K562 treated with DMSO at 1 percent for 12 hours (cell line): Measurements from ENCODE around the gene PLEKHM2. TPM values are rescaled to one million over a fixed set of nuclear protein-coding genes. Genes with fewer than 3 reads are reported as not detected.

Source experiments
- total RNA-seq: library from RNA; unstranded; fragments of 300-600 nt; gene quantifications from 2 replicates; pipeline ENCODE4 v1.2.3, GENCODE V29; 2022; ENCODE audit not compliant: insufficient read depth

The PLEKHM2 gene, protein sequence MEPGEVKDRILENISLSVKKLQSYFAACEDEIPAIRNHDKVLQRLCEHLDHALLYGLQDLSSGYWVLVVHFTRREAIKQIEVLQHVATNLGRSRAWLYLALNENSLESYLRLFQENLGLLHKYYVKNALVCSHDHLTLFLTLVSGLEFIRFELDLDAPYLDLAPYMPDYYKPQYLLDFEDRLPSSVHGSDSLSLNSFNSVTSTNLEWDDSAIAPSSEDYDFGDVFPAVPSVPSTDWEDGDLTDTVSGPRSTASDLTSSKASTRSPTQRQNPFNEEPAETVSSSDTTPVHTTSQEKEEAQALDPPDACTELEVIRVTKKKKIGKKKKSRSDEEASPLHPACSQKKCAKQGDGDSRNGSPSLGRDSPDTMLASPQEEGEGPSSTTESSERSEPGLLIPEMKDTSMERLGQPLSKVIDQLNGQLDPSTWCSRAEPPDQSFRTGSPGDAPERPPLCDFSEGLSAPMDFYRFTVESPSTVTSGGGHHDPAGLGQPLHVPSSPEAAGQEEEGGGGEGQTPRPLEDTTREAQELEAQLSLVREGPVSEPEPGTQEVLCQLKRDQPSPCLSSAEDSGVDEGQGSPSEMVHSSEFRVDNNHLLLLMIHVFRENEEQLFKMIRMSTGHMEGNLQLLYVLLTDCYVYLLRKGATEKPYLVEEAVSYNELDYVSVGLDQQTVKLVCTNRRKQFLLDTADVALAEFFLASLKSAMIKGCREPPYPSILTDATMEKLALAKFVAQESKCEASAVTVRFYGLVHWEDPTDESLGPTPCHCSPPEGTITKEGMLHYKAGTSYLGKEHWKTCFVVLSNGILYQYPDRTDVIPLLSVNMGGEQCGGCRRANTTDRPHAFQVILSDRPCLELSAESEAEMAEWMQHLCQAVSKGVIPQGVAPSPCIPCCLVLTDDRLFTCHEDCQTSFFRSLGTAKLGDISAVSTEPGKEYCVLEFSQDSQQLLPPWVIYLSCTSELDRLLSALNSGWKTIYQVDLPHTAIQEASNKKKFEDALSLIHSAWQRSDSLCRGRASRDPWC
- 54.4 and 81.6 TPM in 2 replicates for total RNA-seq

DNA sequence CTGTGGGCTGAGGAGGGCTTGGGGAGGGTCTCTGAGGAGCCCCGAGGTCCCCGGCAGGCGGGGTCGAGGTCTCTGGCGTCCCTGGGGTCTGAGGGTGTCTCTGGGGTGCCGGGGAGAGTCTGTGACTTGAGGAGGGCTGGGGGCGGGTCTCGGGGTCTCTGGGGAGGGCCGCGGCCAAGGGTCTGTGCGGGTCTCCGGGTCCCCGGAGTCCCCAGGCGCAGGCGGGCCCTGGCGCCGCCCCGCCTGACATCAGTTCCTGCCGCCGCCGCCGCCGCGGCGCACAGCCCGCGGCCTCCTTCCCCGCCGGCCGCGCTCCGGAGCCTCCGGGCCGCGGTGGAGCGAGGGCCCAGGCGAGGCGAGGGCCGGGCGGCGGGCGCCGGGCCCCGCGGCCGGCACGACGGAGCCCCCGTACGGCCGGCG is at the start of gene PLEKHM2:
PLEKHM2 (plus strand) TSS at position 279 of the 420 bp plus-strand sequence. CDS start 239 bp downstream, outside the sequence.

GRCh38 chr1:15736038-15736891 is 52.1 kb downstream of the PLEKHM2 start, which contains the start of gene SLC25A34:
Gene SLC25A34, plus strand, starts transcription at chr1:15736258. Its CDS starts 228 bp downstream, at chr1:15736486.

GRCh38 chr1:15742339-15742801 is 58.2 kb downstream of the PLEKHM2 start, which contains the start of gene TMEM82:
Gene TMEM82, plus strand, starts transcription at chr1:15742499. Its CDS starts 61 bp downstream, at chr1:15742560.

GRCh38 chr1:15758343-15758931 is 74.3 kb downstream of the PLEKHM2 start, which contains the start of gene FBLIM1:
Gene FBLIM1, plus strand, starts transcription at chr1:15758795. Its CDS starts 6,189 bp downstream, at chr1:15764984.

Other genes starting within 250 kb of the PLEKHM2 start
- gene CTRC, start 245.9 kb upstream of the PLEKHM2 start, total RNA-seq = not detected in 2 replicates
- gene CELA2A, start 227.6 kb upstream of the PLEKHM2 start, total RNA-seq = not detected in 2 replicates
- gene CELA2B, start 208.2 kb upstream of the PLEKHM2 start, total RNA-seq = not detected in 2 replicates
- gene CASP9, start 160.1 kb upstream of the PLEKHM2 start, total RNA-seq = 29.5 and 41.0 TPM in 2 replicates
- gene DNAJC16, start 157.5 kb upstream of the PLEKHM2 start, total RNA-seq = 1.7 and 10.0 TPM in 2 replicates
- not detected in 2 replicates for gene AGMAT, start 99.3 kb upstream of the PLEKHM2 start, total RNA-seq
- gene DDI2, start 66.9 kb upstream of the PLEKHM2 start, total RNA-seq = 2.8 and 16.8 TPM in 2 replicates
- gene SLC25A34, start 51.9 kb downstream of the PLEKHM2 start, total RNA-seq = 1.4 TPM in 1 of 2 replicates, not detected in the other
- not detected in 2 replicates for gene TMEM82, start 58.2 kb downstream of the PLEKHM2 start, total RNA-seq
- not detected in 2 replicates for gene FBLIM1, start 74.5 kb downstream of the PLEKHM2 start, total RNA-seq
- 2.1 and 3.0 TPM in 2 replicates for gene UQCRHL, start 123.3 kb downstream of the PLEKHM2 start, total RNA-seq
- gene SPEN, start 163.4 kb downstream of the PLEKHM2 start, total RNA-seq = 9.8 and 56.4 TPM in 2 replicates